ENCODE measurements around the gene PCDH1. TPM values are rescaled to one million over a fixed set of nuclear protein-coding genes. Genes with fewer than 3 reads are reported as not detected.

The PCDH1 gene
- total RNA-seq, 1 experiment from 2014 or later: 67.1 TPM

- peak; percentile 19 for DNase-seq
- peaks cover 5% of the 10 kb centered on the region for H3K27me3 ChIP-seq (ENCODE audit: control insufficient read depth, insufficient read depth, low read length)
- H3K36me3 ChIP-seq (replicated peaks; ENCODE audit: control insufficient read depth, insufficient read depth, low read length): no peaks in the 10 kb centered on the region
- no peak overlapping the region for H3K4me3 ChIP-seq (ENCODE audit: insufficient read depth, low read depth, low read length)
Measured at GRCh38 chr5:141812512-141812911, 65.7 kb downstream of the PCDH1 start.

- Histone ChIP-seq H3K27me3 (ENCODE audit: control insufficient read depth, insufficient read depth, low read length) (peaks cover 5% of the 10 kb centered on the region), H3K36me3 (replicated peaks; ENCODE audit: control insufficient read depth, insufficient read depth, low read length) (no peaks in the 10 kb centered on the region), H3K4me3 (ENCODE audit: insufficient read depth, low read depth, low read length) (peak overlapping the region; percentile 26)
- peak; percentile 92 for DNase-seq
Measured at GRCh38 chr5:141811287-141812155, 66.7 kb downstream of the PCDH1 start.

GRCh38 chr5:141810702-141811101 lies 67.5 kb downstream of the PCDH1 start:
- DNase-seq: no peak
- Histone ChIP-seq H3K36me3 (replicated peaks; ENCODE audit: control insufficient read depth, insufficient read depth, low read length) (no peaks in the 10 kb centered on the region), H3K27me3 (ENCODE audit: control insufficient read depth, insufficient read depth, low read length) (peaks cover 5% of the 10 kb centered on the region), H3K4me3 (ENCODE audit: insufficient read depth, low read depth, low read length) (no peak overlapping the region)

- DNase-seq: no peak
- no peaks in the 10 kb centered on the region for H3K36me3 ChIP-seq (replicated peaks; ENCODE audit: control insufficient read depth, insufficient read depth, low read length)
- no peak overlapping the region for H3K4me3 ChIP-seq (ENCODE audit: insufficient read depth, low read depth, low read length)
- H3K27me3 ChIP-seq (ENCODE audit: control insufficient read depth, insufficient read depth, low read length): peaks cover 5% of the 10 kb centered on the region
Measured at GRCh38 chr5:141809380-141810096, 68.7 kb downstream of the PCDH1 start.

- Histone ChIP-seq H3K36me3 (replicated peaks; ENCODE audit: control insufficient read depth, insufficient read depth, low read length) (no peaks in the 10 kb centered on the region), H3K27me3 (ENCODE audit: control insufficient read depth, insufficient read depth, low read length) (peaks cover 5% of the 10 kb centered on the region), H3K4me3 (ENCODE audit: insufficient read depth, low read depth, low read length) (no peak overlapping the region)
- no peak for DNase-seq
Measured at GRCh38 chr5:141808857-141809256, 69.4 kb downstream of the PCDH1 start.

GRCh38 chr5:141807732-141808131 lies 70.5 kb downstream of the PCDH1 start:
- Histone ChIP-seq H3K36me3 (replicated peaks; ENCODE audit: control insufficient read depth, insufficient read depth, low read length) (no peaks in the 10 kb centered on the region), H3K27me3 (ENCODE audit: control insufficient read depth, insufficient read depth, low read length) (peaks cover 7% of the 10 kb centered on the region), H3K4me3 (ENCODE audit: insufficient read depth, low read depth, low read length) (no peak overlapping the region)
- DNase-seq: no peak

GRCh38 chr5:141807329-141807728 lies 70.9 kb downstream of the PCDH1 start:
- peaks cover 6% of the 10 kb centered on the region for H3K27me3 ChIP-seq (ENCODE audit: control insufficient read depth, insufficient read depth, low read length)

GRCh38 chr5:141806626-141807025 lies 71.6 kb downstream of the PCDH1 start:
- no peak overlapping the region for H3K4me3 ChIP-seq (ENCODE audit: insufficient read depth, low read depth, low read length)
- H3K36me3 ChIP-seq (replicated peaks; ENCODE audit: control insufficient read depth, insufficient read depth, low read length): no peaks in the 10 kb centered on the region
- peaks cover 5% of the 10 kb centered on the region; the same call in 1 of the 2 replicates for H3K27me3 ChIP-seq (ENCODE audit: control insufficient read depth, insufficient read depth, low read length)
- DNase-seq: peak; percentile 75

More at GRCh38 chr5:141807329-141807728, 70.9 kb downstream of the PCDH1 start:
- H3K4me3 ChIP-seq (ENCODE audit: insufficient read depth, low read depth, low read length): no peak overlapping the region
- no peaks in the 10 kb centered on the region for H3K36me3 ChIP-seq (replicated peaks; ENCODE audit: control insufficient read depth, insufficient read depth, low read length)
- DNase-seq: no peak

- DNase-seq: no peak
- H3K4me3 ChIP-seq (ENCODE audit: insufficient read depth, low read depth, low read length): no peak overlapping the region
- peaks cover 4% of the 10 kb centered on the region; the same call in 1 of the 2 replicates for H3K27me3 ChIP-seq (ENCODE audit: control insufficient read depth, insufficient read depth, low read length)
- no peaks in the 10 kb centered on the region for H3K36me3 ChIP-seq (replicated peaks; ENCODE audit: control insufficient read depth, insufficient read depth, low read length)
Measured at GRCh38 chr5:141805874-141806595, 72.2 kb downstream of the PCDH1 start.

- Histone ChIP-seq H3K27me3 (ENCODE audit: control insufficient read depth, insufficient read depth, low read length) (peaks cover 1% of the 10 kb centered on the region; the same call in 1 of the 2 replicates), H3K36me3 (replicated peaks; ENCODE audit: control insufficient read depth, insufficient read depth, low read length) (no peaks in the 10 kb centered on the region), H3K4me3 (ENCODE audit: insufficient read depth, low read depth, low read length) (no peak overlapping the region)
- no peak for DNase-seq
Measured at GRCh38 chr5:141804475-141804874, 73.7 kb downstream of the PCDH1 start.

Other genes starting within 250 kb of the PCDH1 start
- gene HDAC3, start 241.6 kb downstream of the PCDH1 start, total RNA-seq (2014; rRNA removed; shearing (Covaris generic)): 81.3 and 82.7 TPM in 2 replicates
- gene RELL2, start 241.4 kb downstream of the PCDH1 start, total RNA-seq (2014; rRNA removed; shearing (Covaris generic)): 7.4 and 8.9 TPM in 2 replicates
- gene FCHSD1, start 227.0 kb downstream of the PCDH1 start, total RNA-seq (2014; rRNA removed; shearing (Covaris generic)): 17.3 and 22.3 TPM in 2 replicates
- gene ARAP3, start 196.2 kb downstream of the PCDH1 start, total RNA-seq (2014; rRNA removed; shearing (Covaris generic)): 19.3 and 23.8 TPM in 2 replicates
- gene DELE1, start 45.5 kb upstream of the PCDH1 start, total RNA-seq (2014; rRNA removed; shearing (Covaris generic)): 61.7 and 83.1 TPM in 2 replicates
- 0.10 TPM in 1 of 2 replicates, not detected in the other for gene PCDH12, start 79.8 kb upstream of the PCDH1 start, total RNA-seq (2014; rRNA removed; shearing (Covaris generic))
- gene RNF14, start 90.7 kb upstream of the PCDH1 start, total RNA-seq (2014; rRNA removed; shearing (Covaris generic)): 52.3 and 55.3 TPM in 2 replicates
- 72.2 and 87.0 TPM in 2 replicates for gene GNPDA1, start 134.6 kb upstream of the PCDH1 start, total RNA-seq (2014; rRNA removed; shearing (Covaris generic))
- gene NDFIP1, start 230.4 kb upstream of the PCDH1 start, total RNA-seq (2014; rRNA removed; shearing (Covaris generic)): 42.9 and 45.7 TPM in 2 replicates

Measured in H7 (cell line).